ENCODE data around the gene CHN2.

The CHN2 gene

GRCh38 chr7:29328045-29328444, 133.5 kb downstream of the CHN2 start (continued):
- TF ChIP-seq PPARA (CRISPR knock-in tag; IDR thresholded peaks at IDR 0.05; ENCODE audit: borderline replicate concordance) = no peak

GRCh38 chr7:29328811-29329210, 134.2 kb downstream of the CHN2 start:
- TF ChIP-seq ISL1 (CRISPR knock-in tag; IDR thresholded peaks at IDR 0.05) (peak; percentile 97), TOX (CRISPR knock-in tag; IDR thresholded peaks at IDR 0.05; ENCODE audit: borderline replicate concordance) (no peak), ZNF565 (CRISPR knock-in tag; conservative IDR thresholded peaks at IDR 0.05; ENCODE audit: low read depth) (no peak), GLIS3 (CRISPR knock-in tag; IDR thresholded peaks at IDR 0.05) (no peak), ZFP3 (CRISPR knock-in tag; IDR thresholded peaks at IDR 0.05) (peak; percentile 21; the same call in 1 of the 2 replicates), ZNF8 (CRISPR knock-in tag; IDR thresholded peaks at IDR 0.05) (no peak), SNAI2 (CRISPR knock-in tag; IDR thresholded peaks at IDR 0.05) (0 out of 2 replicates have a peak, but pooled peaks have one; percentile 35), TCF4 (CRISPR knock-in tag; IDR thresholded peaks at IDR 0.05; ENCODE audit: borderline replicate concordance) (0 out of 2 replicates have a peak, but pooled peaks have one; percentile 33), BACH2 (CRISPR knock-in tag; IDR thresholded peaks at IDR 0.05; ENCODE audit: borderline replicate concordance) (no peak), RARB (CRISPR knock-in tag; IDR thresholded peaks at IDR 0.05) (no peak)
- no peak for ATAC-seq

- TF ChIP-seq ARNTL (CRISPR knock-in tag; IDR thresholded peaks at IDR 0.05; ENCODE audit: borderline replicate concordance, low read depth) (no peak), CSRNP3 (CRISPR knock-in tag; IDR thresholded peaks at IDR 0.05) (no peak), ZFP3 (CRISPR knock-in tag; IDR thresholded peaks at IDR 0.05) (no peak), ZNF565 (CRISPR knock-in tag; conservative IDR thresholded peaks at IDR 0.05; ENCODE audit: low read depth) (no peak), CSDC2 (CRISPR knock-in tag; IDR thresholded peaks at IDR 0.05) (no peak), ZFP30 (CRISPR knock-in tag; IDR thresholded peaks at IDR 0.05) (no peak), ZC3H10 (CRISPR knock-in tag; IDR thresholded peaks at IDR 0.05) (no peak), ZNF70 (CRISPR knock-in tag; IDR thresholded peaks at IDR 0.05) (no peak), ESRRG (CRISPR knock-in tag; IDR thresholded peaks at IDR 0.05) (no peak), RARB (CRISPR knock-in tag; IDR thresholded peaks at IDR 0.05) (no peak), OSR1 (CRISPR knock-in tag; IDR thresholded peaks at IDR 0.05) (no peak), BACH2 (CRISPR knock-in tag; IDR thresholded peaks at IDR 0.05; ENCODE audit: borderline replicate concordance) (no peak), TCF4 (CRISPR knock-in tag; IDR thresholded peaks at IDR 0.05; ENCODE audit: borderline replicate concordance) (no peak), POU6F1 (CRISPR knock-in tag; IDR thresholded peaks at IDR 0.05; ENCODE audit: borderline replicate concordance, low read depth) (no peak), TSHZ2 (CRISPR knock-in tag; IDR thresholded peaks at IDR 0.05) (no peak), ZNF8 (CRISPR knock-in tag; IDR thresholded peaks at IDR 0.05) (no peak), PPARA (CRISPR knock-in tag; IDR thresholded peaks at IDR 0.05; ENCODE audit: borderline replicate concordance) (no peak)
- ATAC-seq = no peak
Measured at GRCh38 chr7:29329686-29330085, 135.1 kb downstream of the CHN2 start.

GRCh38 chr7:29330136-29330535, 135.6 kb downstream of the CHN2 start:
- TF ChIP-seq TOX (CRISPR knock-in tag; IDR thresholded peaks at IDR 0.05; ENCODE audit: borderline replicate concordance) (no peak), BACH2 (CRISPR knock-in tag; IDR thresholded peaks at IDR 0.05; ENCODE audit: borderline replicate concordance) (no peak), ISL1 (CRISPR knock-in tag; IDR thresholded peaks at IDR 0.05) (no peak), ESRRG (CRISPR knock-in tag; IDR thresholded peaks at IDR 0.05) (no peak), ZNF565 (CRISPR knock-in tag; conservative IDR thresholded peaks at IDR 0.05; ENCODE audit: low read depth) (no peak), ZNF70 (CRISPR knock-in tag; IDR thresholded peaks at IDR 0.05) (no peak), POU6F1 (CRISPR knock-in tag; IDR thresholded peaks at IDR 0.05; ENCODE audit: borderline replicate concordance, low read depth) (no peak), ZFP30 (CRISPR knock-in tag; IDR thresholded peaks at IDR 0.05) (no peak), ARNTL (CRISPR knock-in tag; IDR thresholded peaks at IDR 0.05; ENCODE audit: borderline replicate concordance, low read depth) (no peak), TCF4 (CRISPR knock-in tag; IDR thresholded peaks at IDR 0.05; ENCODE audit: borderline replicate concordance) (no peak)
- no peak for ATAC-seq

All from SK-N-SH treated with all-trans-retinoic acid at 6 μM for 48 hours (cell line).